GM12801 (cell line): Measurements from ENCODE around the gene COQ8A.

ENCODE experiments used
- TF ChIP-seq, protein P1 (sequence below): IDR thresholded peaks from one replicate; pipeline ENCODE4 v1.5.1; 2011; ENCODE audit warnings: control low read depth; ENCODE audit not compliant: insufficient read length; ENCODE audit errors: extremely low read depth

The COQ8A gene

GRCh38 chr1:226921504-226921903 lies 18.6 kb upstream of the COQ8A start:
- TF ChIP-seq, protein P1, sequence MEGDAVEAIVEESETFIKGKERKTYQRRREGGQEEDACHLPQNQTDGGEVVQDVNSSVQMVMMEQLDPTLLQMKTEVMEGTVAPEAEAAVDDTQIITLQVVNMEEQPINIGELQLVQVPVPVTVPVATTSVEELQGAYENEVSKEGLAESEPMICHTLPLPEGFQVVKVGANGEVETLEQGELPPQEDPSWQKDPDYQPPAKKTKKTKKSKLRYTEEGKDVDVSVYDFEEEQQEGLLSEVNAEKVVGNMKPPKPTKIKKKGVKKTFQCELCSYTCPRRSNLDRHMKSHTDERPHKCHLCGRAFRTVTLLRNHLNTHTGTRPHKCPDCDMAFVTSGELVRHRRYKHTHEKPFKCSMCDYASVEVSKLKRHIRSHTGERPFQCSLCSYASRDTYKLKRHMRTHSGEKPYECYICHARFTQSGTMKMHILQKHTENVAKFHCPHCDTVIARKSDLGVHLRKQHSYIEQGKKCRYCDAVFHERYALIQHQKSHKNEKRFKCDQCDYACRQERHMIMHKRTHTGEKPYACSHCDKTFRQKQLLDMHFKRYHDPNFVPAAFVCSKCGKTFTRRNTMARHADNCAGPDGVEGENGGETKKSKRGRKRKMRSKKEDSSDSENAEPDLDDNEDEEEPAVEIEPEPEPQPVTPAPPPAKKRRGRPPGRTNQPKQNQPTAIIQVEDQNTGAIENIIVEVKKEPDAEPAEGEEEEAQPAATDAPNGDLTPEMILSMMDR, result no peak

- TF ChIP-seq, protein P1, result no peak
Observed at GRCh38 chr1:226934483-226935237, 5.4 kb upstream of the COQ8A start.

DNA sequence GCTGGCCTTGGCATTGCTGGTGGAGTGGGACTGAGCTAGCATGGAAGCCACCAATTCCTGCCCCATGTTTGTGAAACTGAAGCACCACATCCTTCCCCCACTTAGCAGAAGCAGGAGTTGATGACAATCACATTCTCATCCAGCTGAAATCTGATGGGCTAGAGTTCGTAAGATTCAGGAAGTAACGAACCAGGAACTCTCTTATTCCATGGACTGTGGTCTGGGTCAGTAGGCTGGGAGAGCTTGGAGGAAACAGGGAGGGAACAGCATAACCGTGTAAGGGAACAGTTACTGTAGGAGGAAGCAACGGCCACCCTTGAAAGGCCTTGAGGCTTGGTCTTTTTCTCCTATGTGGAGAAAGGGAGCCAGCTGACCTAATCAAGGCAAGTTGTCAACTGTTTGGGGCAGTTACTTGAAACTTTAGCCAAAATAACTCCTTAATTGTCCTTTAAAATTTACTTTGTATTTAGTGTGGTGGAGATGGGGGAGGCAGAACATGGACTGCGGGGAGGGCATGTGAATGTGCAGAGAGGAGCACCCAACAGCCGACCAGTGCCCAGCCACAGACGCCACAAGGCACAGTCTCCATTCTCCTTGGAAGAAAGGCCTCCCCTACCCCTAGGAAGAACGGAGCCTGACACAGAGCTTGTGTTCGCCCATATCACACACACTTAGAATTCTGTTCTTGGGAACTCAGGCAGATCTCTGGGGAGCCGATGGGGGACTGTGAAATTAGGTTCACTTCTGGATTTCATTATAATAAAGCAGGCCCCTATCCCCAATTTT lies 2.0 kb upstream of the COQ8A start:
- TF ChIP-seq, protein P1, result no peak

GRCh38 chr1:226938903-226939437 lies 1.1 kb upstream of the COQ8A start:
- TF ChIP-seq, protein P1, result no peak

DNA sequence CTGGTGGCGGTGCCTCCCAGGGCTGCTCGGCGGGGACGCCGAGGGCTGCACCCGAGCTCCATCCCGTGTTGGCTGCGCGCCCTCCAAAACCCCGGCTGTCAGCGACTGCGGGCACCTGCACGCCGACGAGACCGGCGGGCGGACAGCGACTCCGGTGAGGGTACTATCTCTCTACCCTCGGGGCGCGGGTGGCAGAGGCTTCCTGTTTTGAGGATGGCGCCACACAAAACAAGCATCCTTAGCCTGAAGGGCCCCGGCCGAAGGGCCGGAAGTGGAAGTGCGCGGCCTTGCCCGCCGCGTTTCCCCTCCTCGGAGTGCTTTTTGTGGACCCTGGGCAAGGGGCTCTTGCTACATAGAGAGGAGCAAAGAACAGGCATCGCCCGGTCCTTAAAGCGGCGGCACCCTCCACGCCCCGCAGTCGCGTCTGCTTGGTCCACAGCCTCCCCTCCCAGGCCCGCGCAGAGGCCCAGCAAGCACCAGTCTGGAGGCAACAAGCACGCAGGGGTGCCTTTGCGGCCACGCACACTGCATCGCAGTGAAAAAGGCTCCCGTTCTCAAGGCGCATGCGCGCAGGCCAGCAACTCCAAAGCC lies 561 bp upstream of the COQ8A start:
- TF ChIP-seq, protein P1, result no peak

- TF ChIP-seq, protein P1, result no peak
Observed at GRCh38 chr1:226940806-226941067, 643 bp downstream of the COQ8A start.

DNA sequence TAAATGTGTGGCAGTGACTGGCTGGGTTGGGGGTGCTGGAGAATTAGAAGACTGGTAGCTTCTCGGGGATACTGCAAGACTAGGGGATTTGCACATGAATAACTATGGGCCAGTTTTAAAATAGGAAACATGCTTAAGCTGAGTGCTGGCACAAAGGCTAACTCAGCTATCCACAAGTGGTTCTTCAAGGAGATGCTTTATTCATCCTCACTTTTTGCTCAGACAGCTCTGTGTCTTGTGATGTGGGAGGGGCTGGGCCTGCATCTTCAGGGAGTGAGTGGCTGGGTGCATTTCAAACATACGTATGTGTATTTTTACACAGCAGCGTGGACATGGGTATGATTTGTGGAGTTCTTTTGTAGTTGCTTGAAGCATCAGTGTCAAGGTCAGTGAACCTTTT lies 2.3 kb downstream of the COQ8A start:
- TF ChIP-seq, protein P1, result no peak
